ENCODE measurements around the gene NFATC1. TPM values are rescaled to one million over a fixed set of nuclear protein-coding genes. Genes with fewer than 3 reads are reported as not detected.

NFATC1 gene
- total and polyA plus RNA-seq, 9 donors, result 8.4 to 28.3 (median 12.2) TPM

GRCh38 chr18:79447703-79448367, 52.1 kb downstream of the NFATC1 start:
- no peak overlapping the region for H3K4me3 ChIP-seq
- no peak for DNase-seq
- H3K36me3 ChIP-seq, result no peaks in the 10 kb centered on the region
- no peaks in the 10 kb centered on the region for H3K4me1 ChIP-seq (ENCODE audit: insufficient read depth)
- no peaks in the 10 kb centered on the region for H3K27me3 ChIP-seq
- 90 to 94% (median 91%) methylated on average over 29 of the region's 29 CpGs for WGBS, 3 donors
- no peaks in the 10 kb centered on the region for H3K9me3 ChIP-seq
- H3K27ac ChIP-seq, result no peak overlapping the region
- TF ChIP-seq, protein P1, sequence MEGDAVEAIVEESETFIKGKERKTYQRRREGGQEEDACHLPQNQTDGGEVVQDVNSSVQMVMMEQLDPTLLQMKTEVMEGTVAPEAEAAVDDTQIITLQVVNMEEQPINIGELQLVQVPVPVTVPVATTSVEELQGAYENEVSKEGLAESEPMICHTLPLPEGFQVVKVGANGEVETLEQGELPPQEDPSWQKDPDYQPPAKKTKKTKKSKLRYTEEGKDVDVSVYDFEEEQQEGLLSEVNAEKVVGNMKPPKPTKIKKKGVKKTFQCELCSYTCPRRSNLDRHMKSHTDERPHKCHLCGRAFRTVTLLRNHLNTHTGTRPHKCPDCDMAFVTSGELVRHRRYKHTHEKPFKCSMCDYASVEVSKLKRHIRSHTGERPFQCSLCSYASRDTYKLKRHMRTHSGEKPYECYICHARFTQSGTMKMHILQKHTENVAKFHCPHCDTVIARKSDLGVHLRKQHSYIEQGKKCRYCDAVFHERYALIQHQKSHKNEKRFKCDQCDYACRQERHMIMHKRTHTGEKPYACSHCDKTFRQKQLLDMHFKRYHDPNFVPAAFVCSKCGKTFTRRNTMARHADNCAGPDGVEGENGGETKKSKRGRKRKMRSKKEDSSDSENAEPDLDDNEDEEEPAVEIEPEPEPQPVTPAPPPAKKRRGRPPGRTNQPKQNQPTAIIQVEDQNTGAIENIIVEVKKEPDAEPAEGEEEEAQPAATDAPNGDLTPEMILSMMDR (IDR thresholded peaks at IDR 0.05), result no peak
- no peak for TF ChIP-seq POLR2A (IDR thresholded peaks at IDR 0.05)
- no peak for TF ChIP-seq EP300 (IDR thresholded peaks at IDR 0.05)
- intact Hi-C loops (cut with DNase I), result no loop called here

- intact Hi-C loops (cut with DNase I), result no loop called here
- DNase-seq, result no peak
- Histone ChIP-seq H3K9me3 (no peaks in the 10 kb centered on the region), H3K36me3 (no peaks in the 10 kb centered on the region), H3K4me1 (ENCODE audit: insufficient read depth) (no peaks in the 10 kb centered on the region), H3K4me3 (no peak overlapping the region), H3K27me3 (no peaks in the 10 kb centered on the region), H3K27ac (no peak overlapping the region)
- TF ChIP-seq POLR2A (IDR thresholded peaks at IDR 0.05) (no peak), EP300 (IDR thresholded peaks at IDR 0.05) (no peak)
- TF ChIP-seq, protein P1 (IDR thresholded peaks at IDR 0.05), result no peak
- 93 to 96% (median 93%) methylated on average over 25 of the region's 25 CpGs for WGBS, 3 donors
Observed at GRCh38 chr18:79448621-79449020, 52.9 kb downstream of the NFATC1 start.

GRCh38 chr18:79449551-79450288, 54.0 kb downstream of the NFATC1 start:
- Histone ChIP-seq H3K27ac (no peak overlapping the region), H3K4me3 (no peak overlapping the region), H3K36me3 (no peaks in the 10 kb centered on the region), H3K9me3 (no peaks in the 10 kb centered on the region), H3K4me1 (ENCODE audit: insufficient read depth) (no peaks in the 10 kb centered on the region), H3K27me3 (no peaks in the 10 kb centered on the region)
- 86 to 91% (median 90%) methylated on average over 35 of the region's 35 CpGs for WGBS, 3 donors
- TF ChIP-seq POLR2A (IDR thresholded peaks at IDR 0.05), result no peak
- TF ChIP-seq, protein P1 (IDR thresholded peaks at IDR 0.05), result no peak
- TF ChIP-seq EP300 (IDR thresholded peaks at IDR 0.05), result no peak
- intact Hi-C loops (cut with DNase I), result no loop called here
- DNase-seq, result no peak

DNA sequence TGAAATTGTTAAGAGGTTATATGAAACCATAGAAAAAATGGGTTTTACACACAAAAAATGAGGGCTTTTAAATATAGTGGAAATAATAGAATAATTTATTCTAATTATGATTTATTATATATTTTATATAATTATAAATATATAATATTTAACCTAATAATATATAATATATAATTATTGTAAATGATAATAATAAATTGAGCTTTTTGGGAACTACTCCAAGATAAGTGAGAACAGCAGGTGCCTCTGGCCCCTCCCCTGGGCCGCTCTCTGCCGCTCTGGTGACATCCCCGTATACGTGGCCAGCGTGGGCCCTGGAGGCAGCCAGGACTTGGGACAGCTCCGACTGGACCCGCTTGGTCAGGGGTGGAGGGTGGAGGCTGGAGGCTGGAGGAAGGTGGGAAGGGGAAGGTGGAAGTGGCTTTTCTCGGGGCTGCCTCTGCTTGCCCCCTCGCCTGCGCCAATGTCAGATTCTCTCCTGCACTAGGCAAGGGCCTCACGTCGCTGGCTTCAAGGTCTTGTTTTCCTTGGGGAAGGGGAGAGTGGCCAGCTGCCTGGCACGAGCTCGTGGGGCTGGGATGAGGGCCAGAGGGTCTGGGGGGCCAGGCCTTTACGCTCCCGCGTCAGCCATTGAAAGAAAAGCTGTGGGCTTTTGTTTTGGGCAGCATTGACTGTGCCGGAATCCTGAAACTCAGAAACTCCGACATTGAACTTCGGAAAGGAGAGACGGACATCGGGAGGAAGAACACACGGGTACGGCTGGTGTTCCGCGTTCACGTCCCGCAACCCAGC, 54.8 kb downstream of the NFATC1 start:
- intact Hi-C loops (cut with DNase I), result no loop called here
- TF ChIP-seq EP300 (IDR thresholded peaks at IDR 0.05), result no peak
- TF ChIP-seq, protein P1 (IDR thresholded peaks at IDR 0.05), result no peak
- no peak for TF ChIP-seq POLR2A (IDR thresholded peaks at IDR 0.05)
- H3K4me3 ChIP-seq, result no peak overlapping the region
- H3K4me1 ChIP-seq (ENCODE audit: insufficient read depth), result no peaks in the 10 kb centered on the region
- no peak for DNase-seq
- no peaks in the 10 kb centered on the region for H3K36me3 ChIP-seq
- WGBS, 3 donors, result 88 to 92% (median 91%) methylated on average over 28 of the region's 28 CpGs
- H3K27me3 ChIP-seq, result no peaks in the 10 kb centered on the region
- no peak overlapping the region for H3K27ac ChIP-seq
- no peaks in the 10 kb centered on the region for H3K9me3 ChIP-seq

All from ovary (tissue), 9 donors.